Body of pancreas (tissue), 4 donors: ENCODE measurements around the gene RUSF1. TPM values are rescaled to one million over a fixed set of nuclear protein-coding genes. Genes with fewer than 3 reads are reported as not detected.

ENCODE experiments used
- ATAC-seq: fragments of 150-250 bp; one replicate; pipeline ENCODE4 v1.9.1; 2016
- DNase-seq, 4 donors: peaks; one replicate each; pipeline ENCODE4 v3.0.0-alpha.2; 2019
- H3K27ac ChIP-seq, 4 donors: fragments of 200-600 bp; sonication (generic); 1 replicate in 3 of 4; 2 replicates in 1 of 4; pipeline versions ENCODE4 v1.5.1 to v1.6.1; 2016 to 2019; ENCODE audit warnings: mild to moderate bottlenecking in 1 of 4, mixed read lengths in 1 of 4, moderate library complexity in 1 of 4
- H3K27me3 ChIP-seq, 2 donors: fragments of 200-600 bp; sonication (generic); one replicate each; pipeline ENCODE4 v1.6.0; 2016; ENCODE audit warnings: mild to moderate bottlenecking in 1 of 2
- H3K36me3 ChIP-seq, 2 donors: fragments of 200-600 bp; sonication (generic); replicated peaks in 1 of 2; 2 replicates each; pipeline ENCODE4 v1.5.1; 2016; ENCODE audit warnings: low read depth in 2 of 2; ENCODE audit not compliant: insufficient read depth in 1 of 2
- H3K4me1 ChIP-seq: fragments of 200-600 bp; sonication (generic); one replicate; pipeline ENCODE4 v1.6.0; 2016
- H3K4me3 ChIP-seq, 2 donors: fragments of 200-600 bp; sonication (generic); 1 replicate in 1 of 2; 2 replicates in 1 of 2; pipeline ENCODE4 v1.5.1; 2016 to 2019
- H3K9me3 ChIP-seq, 3 donors: fragments of 200-600 bp; sonication (generic); 1 replicate in 2 of 3; 2 replicates in 1 of 3; pipeline ENCODE4 v1.5.1; 2016
- POLR2A ChIP-seq, 3 donors: fragments of 450-650 bp; IDR thresholded peaks; one replicate each; pipeline ENCODE4 v1.6.1; 2016; ENCODE audit warnings: antibody characterized with exemption in 3 of 3, mild to moderate bottlenecking in 2 of 3
- WGBS, 2 donors: methylation state at CpG; one replicate each; pipeline ENCODE4 v1.1.5; 2017; 5-methylcytosine and 5-hydroxymethylcytosine counted together
- intact Hi-C: fragments of 100-400 bp; cut with DNase I; formaldehyde crosslinking; loops from one replicate; pipeline ENCODE4 v1.15.1; 2023
- total RNA-seq, 2 donors: library from RNA; depleted of rRNA; stranded (reverse); fragments of >200 nt; gene quantifications; one replicate each; pipeline ENCODE4 v1.1.0, GENCODE V29; 2016
- TF ChIP-seq, protein P1 (sequence below), 7 experiments: fragments of 450-650 bp in 4 of 7; fragments of 200-600 bp in 3 of 7; sonication (generic) in 3 of 7; IDR thresholded peaks; one replicate each; pipeline ENCODE4 v1.5.1; 2016 to 2019; ENCODE audit warnings: antibody characterized with exemption in 7 of 7

RUSF1 gene
- total RNA-seq, 2 donors from 2014 or later = 72.9 to 77.5 TPM

DNA sequence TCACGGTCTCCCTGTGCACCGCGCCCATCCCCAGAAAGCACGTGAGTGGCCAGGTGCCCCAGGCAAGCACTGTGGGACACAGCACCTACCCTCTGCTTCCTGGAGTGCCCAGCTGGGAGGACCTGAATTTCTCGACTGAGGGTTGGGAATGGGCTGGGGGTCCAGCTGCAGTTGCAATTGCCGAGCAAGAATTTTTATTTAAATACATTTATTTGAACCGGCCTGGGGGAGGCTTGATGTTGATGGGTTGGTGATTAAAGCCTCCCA lies 19.0 kb downstream of the RUSF1 start:
- Histone ChIP-seq H3K9me3 (no peaks in the 10 kb centered on the region), H3K27me3 (no peaks in the 10 kb centered on the region), H3K4me1 (peaks cover 28% of the 10 kb centered on the region), H3K36me3 (peaks cover 4 to 5% of the 10 kb centered on the region in 2 donors), H3K4me3 (no peak overlapping the region), H3K27ac (no peak overlapping the region)
- 71 to 79% methylated on average over 7 of the region's 7 CpGs for WGBS, 2 donors
- intact Hi-C loops = no loop called here
- DNase-seq (no peak), ATAC-seq (no peak)
- TF ChIP-seq, protein P1, sequence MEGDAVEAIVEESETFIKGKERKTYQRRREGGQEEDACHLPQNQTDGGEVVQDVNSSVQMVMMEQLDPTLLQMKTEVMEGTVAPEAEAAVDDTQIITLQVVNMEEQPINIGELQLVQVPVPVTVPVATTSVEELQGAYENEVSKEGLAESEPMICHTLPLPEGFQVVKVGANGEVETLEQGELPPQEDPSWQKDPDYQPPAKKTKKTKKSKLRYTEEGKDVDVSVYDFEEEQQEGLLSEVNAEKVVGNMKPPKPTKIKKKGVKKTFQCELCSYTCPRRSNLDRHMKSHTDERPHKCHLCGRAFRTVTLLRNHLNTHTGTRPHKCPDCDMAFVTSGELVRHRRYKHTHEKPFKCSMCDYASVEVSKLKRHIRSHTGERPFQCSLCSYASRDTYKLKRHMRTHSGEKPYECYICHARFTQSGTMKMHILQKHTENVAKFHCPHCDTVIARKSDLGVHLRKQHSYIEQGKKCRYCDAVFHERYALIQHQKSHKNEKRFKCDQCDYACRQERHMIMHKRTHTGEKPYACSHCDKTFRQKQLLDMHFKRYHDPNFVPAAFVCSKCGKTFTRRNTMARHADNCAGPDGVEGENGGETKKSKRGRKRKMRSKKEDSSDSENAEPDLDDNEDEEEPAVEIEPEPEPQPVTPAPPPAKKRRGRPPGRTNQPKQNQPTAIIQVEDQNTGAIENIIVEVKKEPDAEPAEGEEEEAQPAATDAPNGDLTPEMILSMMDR (IDR thresholded peaks at IDR 0.05) = no peak
- TF ChIP-seq POLR2A (IDR thresholded peaks at IDR 0.05) = no peak

DNA sequence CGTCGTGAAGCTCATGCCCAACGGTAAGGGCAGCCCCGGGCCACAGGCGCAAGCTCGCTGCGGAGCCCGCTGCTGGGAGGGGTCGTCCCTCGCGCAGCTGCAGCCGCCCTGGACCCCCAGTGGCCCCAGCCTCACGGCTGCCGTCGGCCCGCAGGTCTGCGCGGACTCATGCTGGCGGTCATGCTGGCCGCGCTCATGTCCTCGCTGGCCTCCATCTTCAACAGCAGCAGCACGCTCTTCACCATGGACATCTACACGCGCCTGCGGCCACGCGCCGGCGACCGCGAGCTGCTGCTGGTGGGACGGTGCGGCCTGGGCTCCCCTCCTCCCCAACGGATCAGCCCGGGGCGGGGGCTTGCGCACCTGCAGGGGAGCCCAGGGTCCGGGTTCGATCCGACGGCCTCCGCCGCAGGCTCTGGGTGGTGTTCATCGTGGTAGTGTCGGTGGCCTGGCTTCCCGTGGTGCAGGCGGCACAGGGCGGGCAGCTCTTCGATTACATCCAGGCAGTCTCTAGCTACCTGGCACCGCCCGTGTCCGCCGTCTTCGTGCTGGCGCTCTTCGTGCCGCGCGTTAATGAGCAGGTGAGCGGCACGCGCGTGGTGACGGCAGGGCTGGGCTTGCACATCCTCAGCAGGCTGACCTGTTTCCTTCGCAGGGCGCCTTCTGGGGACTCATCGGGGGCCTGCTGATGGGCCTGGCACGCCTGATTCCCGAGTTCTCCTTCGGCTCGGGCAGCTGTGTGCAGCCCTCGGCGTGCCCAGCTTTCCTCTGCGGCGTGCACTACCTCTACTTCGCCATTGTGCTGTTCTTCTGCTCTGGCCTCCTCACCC lies 19.5 kb downstream of the RUSF1 start:
- Histone ChIP-seq H3K27me3 (no peaks in the 10 kb centered on the region), H3K9me3 (no peaks in the 10 kb centered on the region), H3K4me3 (no peak overlapping the region), H3K27ac (no peak overlapping the region), H3K4me1 (peaks cover 28% of the 10 kb centered on the region), H3K36me3 (peaks cover 4 to 5% of the 10 kb centered on the region in 2 donors)
- intact Hi-C loops = no loop called here
- DNase-seq = peak in 1 of 4 donors; percentile 25
- TF ChIP-seq POLR2A (IDR thresholded peaks at IDR 0.05) = no peak
- TF ChIP-seq, protein P1 (IDR thresholded peaks at IDR 0.05) = no peak
- WGBS, 2 donors = 36 to 79% methylated on average over 12 to 74 of the region's 77 CpGs
- ATAC-seq = no peak

DNA sequence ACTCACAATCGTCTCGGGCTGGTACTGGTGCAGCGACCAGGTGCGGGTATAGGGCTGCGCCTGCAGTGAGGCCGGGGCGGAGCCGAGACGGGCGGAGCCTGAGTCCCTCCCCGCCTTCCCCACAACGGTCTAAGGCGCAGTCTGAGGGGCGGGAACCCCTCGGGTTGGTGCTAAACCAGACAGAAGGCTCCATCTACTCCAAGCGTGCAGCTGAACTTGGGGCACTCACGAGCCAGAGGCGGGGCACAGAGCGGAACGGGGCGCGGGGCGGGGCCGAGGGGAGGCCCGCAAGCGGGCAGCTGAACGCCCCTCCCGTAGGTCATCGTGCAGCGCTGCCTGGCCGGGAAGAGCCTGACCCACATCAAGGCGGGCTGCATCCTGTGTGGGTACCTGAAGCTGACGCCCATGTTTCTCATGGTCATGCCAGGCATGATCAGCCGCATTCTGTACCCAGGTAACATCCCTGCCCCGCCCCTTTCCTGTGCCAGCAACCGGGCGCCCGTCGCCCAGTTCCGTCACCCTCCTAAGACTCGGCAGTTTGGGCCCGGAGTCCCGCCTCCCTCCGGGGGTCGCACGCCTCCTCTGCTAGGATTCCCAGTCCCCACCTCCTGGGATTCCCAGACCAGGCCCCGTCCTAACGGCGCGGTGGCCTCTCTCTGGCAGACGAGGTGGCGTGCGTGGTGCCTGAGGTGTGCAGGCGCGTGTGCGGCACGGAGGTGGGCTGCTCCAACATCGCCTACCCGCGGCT lies 20.3 kb downstream of the RUSF1 start:
- Histone ChIP-seq H3K27ac (peak overlapping the region in 1 of 4 donors; percentile 34), H3K36me3 (peaks cover 2 to 3% of the 10 kb centered on the region in 2 donors), H3K4me1 (peaks cover 28% of the 10 kb centered on the region), H3K4me3 (peak overlapping the region in 1 of 2 donors; percentile 58), H3K27me3 (no peaks in the 10 kb centered on the region), H3K9me3 (no peaks in the 10 kb centered on the region)
- WGBS, 2 donors = 1% methylated on average over 57 of the region's 60 CpGs; no CpG with 5 or more reads in 1 of the 2 donors
- TF ChIP-seq, protein P1 (IDR thresholded peaks at IDR 0.05) = no peak
- TF ChIP-seq POLR2A (IDR thresholded peaks at IDR 0.05) = no peak
- ATAC-seq (peak; percentile 76), DNase-seq (peak; percentile 55 to 73 (median 66))
- intact Hi-C loops = no loop called here

DNA sequence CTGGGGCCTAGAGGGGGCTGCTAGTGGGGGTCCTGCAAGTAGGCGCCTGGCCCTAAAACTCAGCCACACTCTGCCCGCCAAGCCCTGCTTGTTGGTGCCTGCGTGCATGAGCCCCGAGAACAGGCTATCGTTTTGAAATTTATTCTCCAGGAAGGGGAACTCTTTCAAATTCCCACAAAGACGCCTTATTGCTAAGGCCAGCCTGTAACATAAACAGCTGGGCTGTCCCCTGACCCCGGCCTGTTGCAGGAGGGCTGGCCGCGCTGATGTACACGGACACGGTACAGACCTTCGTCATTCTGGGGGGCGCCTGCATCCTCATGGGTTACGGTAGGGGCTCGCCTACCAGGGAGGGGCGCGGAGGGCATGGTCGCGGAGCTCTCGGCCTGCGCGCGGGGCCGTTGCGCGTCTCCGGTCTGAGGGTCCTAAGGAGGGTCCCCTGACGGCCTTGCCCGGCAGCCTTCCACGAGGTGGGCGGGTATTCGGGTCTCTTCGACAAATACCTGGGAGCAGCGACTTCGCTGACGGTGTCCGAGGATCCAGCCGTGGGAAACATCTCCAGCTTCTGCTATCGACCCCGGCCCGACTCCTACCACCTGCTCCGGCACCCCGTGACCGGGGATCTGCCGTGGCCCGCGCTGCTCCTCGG lies 21.0 kb downstream of the RUSF1 start:
- no peak for TF ChIP-seq POLR2A (IDR thresholded peaks at IDR 0.05)
- TF ChIP-seq, protein P1 (IDR thresholded peaks at IDR 0.05) = no peak
- Histone ChIP-seq H3K9me3 (no peaks in the 10 kb centered on the region), H3K4me3 (peak overlapping the region in 1 of 2 donors; percentile 58), H3K27me3 (no peaks in the 10 kb centered on the region), H3K27ac (peak overlapping the region in 1 of 4 donors; percentile 34), H3K36me3 (no peaks in the 10 kb centered on the region), H3K4me1 (peaks cover 28% of the 10 kb centered on the region)
- ATAC-seq = no peak
- intact Hi-C loops = no loop called here
- DNase-seq = no peak
- WGBS, 2 donors = 9 to 38% methylated on average over 6 to 48 of the region's 48 CpGs
